GM23338 (cell line): ENCODE data around the gene AGPAT4. TPM values are rescaled to one million over a fixed set of nuclear protein-coding genes. Genes with fewer than 3 reads are reported as not detected.
A peak's percentile ranks its signal among the peaks of the same experiment; 100 is the strongest.

Source experiments
- ATAC-seq: fragments of 200-7000 bp; cut with Tn5 transposase; 3 replicates; pipeline ENCODE4 v1.9.1; 2020
- DNase-seq: peaks from one replicate; pipeline ENCODE4 v3.0.0-alpha.2; 2015; ENCODE audit warnings: low spot score
- H2AFZ ChIP-seq: fragments of 200-600 bp; sonication (generic); 2 replicates; pipeline ENCODE4 v1.8.0; 2016; ENCODE audit warnings: antibody characterized with exemption, mild to moderate bottlenecking, moderate library complexity
- H3F3A ChIP-seq: fragments of 200-600 bp; sonication (generic); replicated peaks from 2 replicates; pipeline ENCODE4 v1.8.0; 2017; ENCODE audit warnings: antibody characterized with exemption, mixed run types, low read depth
- H3K27ac ChIP-seq: fragments of 200-600 bp; sonication (generic); 2 replicates; pipeline ENCODE4 v1.6.1; 2016; ENCODE audit warnings: low read depth
- H3K27me3 ChIP-seq: fragments of 200-600 bp; sonication (generic); 2 replicates; pipeline ENCODE4 v1.8.0; 2016; ENCODE audit warnings: mild to moderate bottlenecking, mixed run types, moderate library complexity; ENCODE audit not compliant: insufficient read depth
- H3K36me3 ChIP-seq: fragments of 200-600 bp; sonication (generic); 2 replicates; pipeline ENCODE4 v1.8.0; 2016; ENCODE audit warnings: mild to moderate bottlenecking; ENCODE audit not compliant: insufficient read depth
- H3K4me1 ChIP-seq: fragments of 200-600 bp; sonication (generic); 2 replicates; pipeline ENCODE4 v1.8.0; 2016; ENCODE audit warnings: mild to moderate bottlenecking, moderate library complexity; ENCODE audit not compliant: insufficient read depth
- H3K4me2 ChIP-seq: fragments of 200-600 bp; sonication (generic); 2 replicates; pipeline ENCODE4 v1.7.1; 2017; ENCODE audit warnings: mixed run types
- H3K4me3 ChIP-seq: fragments of 200-600 bp; sonication (generic); 2 replicates; pipeline ENCODE4 v1.6.1; 2016; ENCODE audit warnings: mixed run types
- H3K79me2 ChIP-seq: fragments of 200-600 bp; sonication (generic); replicated peaks from 2 replicates; pipeline ENCODE4 v1.8.0; 2017; ENCODE audit warnings: mild to moderate bottlenecking; ENCODE audit not compliant: insufficient read depth
- H3K9me2 ChIP-seq: fragments of 200-600 bp; sonication (generic); 2 replicates; pipeline ENCODE4 v1.8.0; 2017; ENCODE audit not compliant: insufficient read depth
- H4K20me1 ChIP-seq: fragments of 200-600 bp; sonication (generic); replicated peaks from 2 replicates; pipeline ENCODE4 v1.8.0; 2017; ENCODE audit warnings: mild to moderate bottlenecking; ENCODE audit not compliant: insufficient read depth
- H3K27ac Mint-ChIP-seq: 2 replicates; pipeline ENCODE4 v1.8.0; 2020; ENCODE audit warnings: inconsistent platforms, mild to moderate bottlenecking, moderate library complexity, mixed read lengths
- H3K27me3 Mint-ChIP-seq: 3 replicates; pipeline ENCODE4 v1.8.0; 2022; ENCODE audit warnings: low read depth, mild to moderate bottlenecking, moderate library complexity, mixed read lengths, inconsistent platforms; ENCODE audit not compliant: insufficient read depth, poor library complexity
- H3K36me3 Mint-ChIP-seq: 3 replicates; pipeline ENCODE4 v1.8.0; 2021; ENCODE audit warnings: low read depth, mild to moderate bottlenecking, inconsistent platforms, moderate library complexity, mixed read lengths
- H3K4me1 Mint-ChIP-seq: 3 replicates; pipeline ENCODE4 v1.8.0; 2020; ENCODE audit warnings: mild to moderate bottlenecking, inconsistent platforms, mixed read lengths
- H3K4me3 Mint-ChIP-seq: 3 replicates; pipeline ENCODE4 v1.8.0; 2021; ENCODE audit warnings: moderate library complexity, mild to moderate bottlenecking, inconsistent platforms, mixed read lengths
- H3K9me3 Mint-ChIP-seq: 3 replicates; pipeline ENCODE4 v1.8.0; 2020; ENCODE audit warnings: moderate library complexity, mild to moderate bottlenecking, inconsistent platforms, mixed read lengths
- CREB1 ChIP-seq: fragments of 250-450 bp; sonication (Bioruptor Pico); IDR thresholded peaks from 2 replicates; pipeline ENCODE4 v1.5.0; 2020; ENCODE audit warnings: low read depth, mild to moderate bottlenecking, moderate library complexity
- EZH2 ChIP-seq: fragments of 200-600 bp; sonication (generic); IDR thresholded peaks from one replicate; pipeline ENCODE4 v1.8.0; 2017; ENCODE audit warnings: antibody characterized with exemption, mild to moderate bottlenecking, low read depth; ENCODE audit not compliant: unreplicated experiment
- EZH2phosphoT487 ChIP-seq: fragments of 200-600 bp; sonication (generic); IDR thresholded peaks from one replicate; pipeline ENCODE4 v1.8.1; 2018; ENCODE audit warnings: antibody characterized with exemption; ENCODE audit not compliant: unreplicated experiment
- JUNB ChIP-seq: IDR thresholded peaks from one replicate; pipeline ENCODE4 v1.6.1; 2016; ENCODE audit warnings: antibody characterized with exemption; ENCODE audit not compliant: unreplicated experiment
- NANOG ChIP-seq: IDR thresholded peaks from 2 replicates; pipeline ENCODE4 v1.6.1; 2016; ENCODE audit warnings: antibody characterized with exemption, borderline replicate concordance
- POLR2AphosphoS5 ChIP-seq: IDR thresholded peaks from 2 replicates; pipeline ENCODE4 v1.6.1; 2016; ENCODE audit warnings: antibody characterized with exemption, low read depth
- STAT1 ChIP-seq: IDR thresholded peaks from one replicate; pipeline ENCODE4 v1.6.1; 2016; ENCODE audit warnings: antibody characterized with exemption; ENCODE audit not compliant: unreplicated experiment
- ZNF114 ChIP-seq: fragments of 250-450 bp; sonication (Bioruptor Pico); IDR thresholded peaks from 2 replicates; pipeline ENCODE4 v1.5.0; 2020; ENCODE audit warnings: mild to moderate bottlenecking, moderate library complexity
- ZNF331 ChIP-seq: fragments of 250-450 bp; sonication (Bioruptor Pico); IDR thresholded peaks from 2 replicates; pipeline ENCODE4 v1.5.0; 2020; ENCODE audit warnings: low read depth, mild to moderate bottlenecking, moderate library complexity
- polyA plus RNA-seq: library from polyadenylated mRNA; unstranded; fragments of >200 nt; fragmentation: Nextera tagmentation; extraction: Ambion mirVana; gene quantifications from 2 replicates; pipeline ENCODE4 v1.2.1, GENCODE V29; 2016
- total RNA-seq: library from RNA; depleted of rRNA; stranded (reverse); fragments of >200 nt; shearing (Covaris generic); gene quantifications from 2 replicates; pipeline ENCODE4 v1.2.3, GENCODE V29; 2014
- TF ChIP-seq, protein P1 (sequence below): fragments of 250-450 bp; sonication (Bioruptor Pico); IDR thresholded peaks from 2 replicates; pipeline ENCODE4 v1.5.0; 2020; ENCODE audit warnings: mild to moderate bottlenecking, moderate library complexity
- TF ChIP-seq, protein P2 (sequence below): IDR thresholded peaks from one replicate; pipeline ENCODE4 v1.6.1; 2018; ENCODE audit warnings: antibody characterized with exemption; ENCODE audit not compliant: unreplicated experiment
- TF ChIP-seq, protein P3 (sequence below), 2 experiments: fragments of 200-600 bp in 1 of 2; sonication (generic) in 1 of 2; conservative IDR thresholded peaks; 2 replicates each; pipeline versions ENCODE4 v1.5.1 to v1.6.1; 2016 to 2017; ENCODE audit warnings: antibody characterized with exemption in 2 of 2, low read depth in 2 of 2, mild to moderate bottlenecking in 2 of 2, moderate library complexity in 1 of 2
- TF ChIP-seq, protein P4 (sequence below): IDR thresholded peaks from 2 replicates; pipeline ENCODE4 v1.6.1; 2016; ENCODE audit warnings: antibody characterized with exemption

Gene AGPAT4
- total and polyA plus RNA-seq, 2 experiments from 2014 or later: 8.9 to 19.3 TPM

DNA sequence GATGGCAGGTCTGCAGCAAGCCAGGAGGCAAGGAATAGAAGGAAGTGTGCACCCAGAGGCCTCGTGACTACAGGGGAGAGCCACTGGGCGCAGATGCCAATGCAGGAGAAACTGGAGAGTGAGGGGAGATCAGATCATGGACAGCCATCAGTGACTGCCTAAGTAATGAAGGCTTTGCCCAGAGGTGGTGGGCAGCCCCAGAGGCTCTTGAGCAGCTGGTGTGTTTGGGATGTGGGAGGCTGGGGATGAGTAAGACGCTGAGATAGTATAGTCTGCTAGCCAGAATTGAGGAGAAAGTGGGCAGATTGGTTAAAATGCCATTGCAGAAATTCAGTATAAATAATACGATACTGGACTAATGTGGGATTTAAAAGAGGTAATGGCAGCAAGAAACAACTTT is 170.4 kb downstream of the AGPAT4 start:
- H3K36me3 Mint-ChIP-seq: peaks cover 51% of the 10 kb centered on the region
- H3K27ac ChIP-seq: no peak overlapping the region
- H3K4me3 Mint-ChIP-seq: no peak overlapping the region
- no peaks in the 10 kb centered on the region for H3F3A ChIP-seq
- H3K36me3 ChIP-seq: peaks cover 19% of the 10 kb centered on the region
- H3K4me2 ChIP-seq: no peak overlapping the region
- H4K20me1 ChIP-seq: no peaks in the 10 kb centered on the region; the same call in 1 of the 2 replicates
- 0 out of 2 replicates have a peak overlapping the region, but pooled peaks have one; percentile 8 for H3K27ac Mint-ChIP-seq
- no peaks in the 10 kb centered on the region for H3K4me1 ChIP-seq
- TF ChIP-seq, protein P1, sequence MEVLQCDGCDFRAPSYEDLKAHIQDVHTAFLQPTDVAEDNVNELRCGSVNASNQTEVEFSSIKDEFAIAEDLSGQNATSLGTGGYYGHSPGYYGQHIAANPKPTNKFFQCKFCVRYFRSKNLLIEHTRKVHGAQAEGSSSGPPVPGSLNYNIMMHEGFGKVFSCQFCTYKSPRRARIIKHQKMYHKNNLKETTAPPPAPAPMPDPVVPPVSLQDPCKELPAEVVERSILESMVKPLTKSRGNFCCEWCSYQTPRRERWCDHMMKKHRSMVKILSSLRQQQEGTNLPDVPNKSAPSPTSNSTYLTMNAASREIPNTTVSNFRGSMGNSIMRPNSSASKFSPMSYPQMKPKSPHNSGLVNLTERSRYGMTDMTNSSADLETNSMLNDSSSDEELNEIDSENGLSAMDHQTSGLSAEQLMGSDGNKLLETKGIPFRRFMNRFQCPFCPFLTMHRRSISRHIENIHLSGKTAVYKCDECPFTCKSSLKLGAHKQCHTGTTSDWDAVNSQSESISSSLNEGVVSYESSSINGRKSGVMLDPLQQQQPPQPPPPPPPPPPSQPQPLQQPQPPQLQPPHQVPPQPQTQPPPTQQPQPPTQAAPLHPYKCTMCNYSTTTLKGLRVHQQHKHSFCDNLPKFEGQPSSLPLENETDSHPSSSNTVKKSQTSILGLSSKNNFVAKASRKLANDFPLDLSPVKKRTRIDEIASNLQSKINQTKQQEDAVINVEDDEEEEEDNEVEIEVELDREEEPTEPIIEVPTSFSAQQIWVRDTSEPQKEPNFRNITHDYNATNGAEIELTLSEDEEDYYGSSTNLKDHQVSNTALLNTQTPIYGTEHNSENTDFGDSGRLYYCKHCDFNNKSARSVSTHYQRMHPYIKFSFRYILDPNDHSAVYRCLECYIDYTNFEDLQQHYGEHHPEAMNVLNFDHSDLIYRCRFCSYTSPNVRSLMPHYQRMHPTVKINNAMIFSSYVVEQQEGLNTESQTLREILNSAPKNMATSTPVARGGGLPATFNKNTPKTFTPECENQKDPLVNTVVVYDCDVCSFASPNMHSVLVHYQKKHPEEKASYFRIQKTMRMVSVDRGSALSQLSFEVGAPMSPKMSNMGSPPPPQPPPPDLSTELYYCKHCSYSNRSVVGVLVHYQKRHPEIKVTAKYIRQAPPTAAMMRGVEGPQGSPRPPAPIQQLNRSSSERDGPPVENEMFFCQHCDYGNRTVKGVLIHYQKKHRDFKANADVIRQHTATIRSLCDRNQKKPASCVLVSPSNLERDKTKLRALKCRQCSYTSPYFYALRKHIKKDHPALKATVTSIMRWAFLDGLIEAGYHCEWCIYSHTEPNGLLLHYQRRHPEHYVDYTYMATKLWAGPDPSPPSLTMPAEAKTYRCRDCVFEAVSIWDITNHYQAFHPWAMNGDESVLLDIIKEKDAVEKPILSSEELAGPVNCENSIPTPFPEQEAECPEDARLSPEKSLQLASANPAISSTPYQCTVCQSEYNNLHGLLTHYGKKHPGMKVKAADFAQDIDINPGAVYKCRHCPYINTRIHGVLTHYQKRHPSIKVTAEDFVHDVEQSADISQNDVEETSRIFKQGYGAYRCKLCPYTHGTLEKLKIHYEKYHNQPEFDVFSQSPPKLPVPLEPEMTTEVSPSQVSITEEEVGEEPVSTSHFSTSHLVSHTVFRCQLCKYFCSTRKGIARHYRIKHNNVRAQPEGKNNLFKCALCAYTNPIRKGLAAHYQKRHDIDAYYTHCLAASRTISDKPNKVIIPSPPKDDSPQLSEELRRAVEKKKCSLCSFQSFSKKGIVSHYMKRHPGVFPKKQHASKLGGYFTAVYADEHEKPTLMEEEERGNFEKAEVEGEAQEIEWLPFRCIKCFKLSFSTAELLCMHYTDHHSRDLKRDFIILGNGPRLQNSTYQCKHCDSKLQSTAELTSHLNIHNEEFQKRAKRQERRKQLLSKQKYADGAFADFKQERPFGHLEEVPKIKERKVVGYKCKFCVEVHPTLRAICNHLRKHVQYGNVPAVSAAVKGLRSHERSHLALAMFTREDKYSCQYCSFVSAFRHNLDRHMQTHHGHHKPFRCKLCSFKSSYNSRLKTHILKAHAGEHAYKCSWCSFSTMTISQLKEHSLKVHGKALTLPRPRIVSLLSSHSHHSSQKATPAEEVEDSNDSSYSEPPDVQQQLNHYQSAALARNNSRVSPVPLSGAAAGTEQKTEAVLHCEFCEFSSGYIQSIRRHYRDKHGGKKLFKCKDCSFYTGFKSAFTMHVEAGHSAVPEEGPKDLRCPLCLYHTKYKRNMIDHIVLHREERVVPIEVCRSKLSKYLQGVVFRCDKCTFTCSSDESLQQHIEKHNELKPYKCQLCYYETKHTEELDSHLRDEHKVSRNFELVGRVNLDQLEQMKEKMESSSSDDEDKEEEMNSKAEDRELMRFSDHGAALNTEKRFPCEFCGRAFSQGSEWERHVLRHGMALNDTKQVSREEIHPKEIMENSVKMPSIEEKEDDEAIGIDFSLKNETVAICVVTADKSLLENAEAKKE: no peak
- TF ChIP-seq ZNF114 (CRISPR knock-in tag): no peak
- TF ChIP-seq, protein P2, sequence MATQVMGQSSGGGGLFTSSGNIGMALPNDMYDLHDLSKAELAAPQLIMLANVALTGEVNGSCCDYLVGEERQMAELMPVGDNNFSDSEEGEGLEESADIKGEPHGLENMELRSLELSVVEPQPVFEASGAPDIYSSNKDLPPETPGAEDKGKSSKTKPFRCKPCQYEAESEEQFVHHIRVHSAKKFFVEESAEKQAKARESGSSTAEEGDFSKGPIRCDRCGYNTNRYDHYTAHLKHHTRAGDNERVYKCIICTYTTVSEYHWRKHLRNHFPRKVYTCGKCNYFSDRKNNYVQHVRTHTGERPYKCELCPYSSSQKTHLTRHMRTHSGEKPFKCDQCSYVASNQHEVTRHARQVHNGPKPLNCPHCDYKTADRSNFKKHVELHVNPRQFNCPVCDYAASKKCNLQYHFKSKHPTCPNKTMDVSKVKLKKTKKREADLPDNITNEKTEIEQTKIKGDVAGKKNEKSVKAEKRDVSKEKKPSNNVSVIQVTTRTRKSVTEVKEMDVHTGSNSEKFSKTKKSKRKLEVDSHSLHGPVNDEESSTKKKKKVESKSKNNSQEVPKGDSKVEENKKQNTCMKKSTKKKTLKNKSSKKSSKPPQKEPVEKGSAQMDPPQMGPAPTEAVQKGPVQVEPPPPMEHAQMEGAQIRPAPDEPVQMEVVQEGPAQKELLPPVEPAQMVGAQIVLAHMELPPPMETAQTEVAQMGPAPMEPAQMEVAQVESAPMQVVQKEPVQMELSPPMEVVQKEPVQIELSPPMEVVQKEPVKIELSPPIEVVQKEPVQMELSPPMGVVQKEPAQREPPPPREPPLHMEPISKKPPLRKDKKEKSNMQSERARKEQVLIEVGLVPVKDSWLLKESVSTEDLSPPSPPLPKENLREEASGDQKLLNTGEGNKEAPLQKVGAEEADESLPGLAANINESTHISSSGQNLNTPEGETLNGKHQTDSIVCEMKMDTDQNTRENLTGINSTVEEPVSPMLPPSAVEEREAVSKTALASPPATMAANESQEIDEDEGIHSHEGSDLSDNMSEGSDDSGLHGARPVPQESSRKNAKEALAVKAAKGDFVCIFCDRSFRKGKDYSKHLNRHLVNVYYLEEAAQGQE: no peak
- no peak for TF ChIP-seq EZH2phosphoT487
- TF ChIP-seq ZNF331 (CRISPR knock-in tag): no peak
- no peak for TF ChIP-seq POLR2AphosphoS5
- no peak for TF ChIP-seq NANOG
- TF ChIP-seq, protein P3, sequence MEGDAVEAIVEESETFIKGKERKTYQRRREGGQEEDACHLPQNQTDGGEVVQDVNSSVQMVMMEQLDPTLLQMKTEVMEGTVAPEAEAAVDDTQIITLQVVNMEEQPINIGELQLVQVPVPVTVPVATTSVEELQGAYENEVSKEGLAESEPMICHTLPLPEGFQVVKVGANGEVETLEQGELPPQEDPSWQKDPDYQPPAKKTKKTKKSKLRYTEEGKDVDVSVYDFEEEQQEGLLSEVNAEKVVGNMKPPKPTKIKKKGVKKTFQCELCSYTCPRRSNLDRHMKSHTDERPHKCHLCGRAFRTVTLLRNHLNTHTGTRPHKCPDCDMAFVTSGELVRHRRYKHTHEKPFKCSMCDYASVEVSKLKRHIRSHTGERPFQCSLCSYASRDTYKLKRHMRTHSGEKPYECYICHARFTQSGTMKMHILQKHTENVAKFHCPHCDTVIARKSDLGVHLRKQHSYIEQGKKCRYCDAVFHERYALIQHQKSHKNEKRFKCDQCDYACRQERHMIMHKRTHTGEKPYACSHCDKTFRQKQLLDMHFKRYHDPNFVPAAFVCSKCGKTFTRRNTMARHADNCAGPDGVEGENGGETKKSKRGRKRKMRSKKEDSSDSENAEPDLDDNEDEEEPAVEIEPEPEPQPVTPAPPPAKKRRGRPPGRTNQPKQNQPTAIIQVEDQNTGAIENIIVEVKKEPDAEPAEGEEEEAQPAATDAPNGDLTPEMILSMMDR (conservative IDR thresholded peaks at IDR 0.05; ENCODE audit: low read depth in 2 of 2): no peak
- no peak for TF ChIP-seq EZH2
- TF ChIP-seq, protein P4, sequence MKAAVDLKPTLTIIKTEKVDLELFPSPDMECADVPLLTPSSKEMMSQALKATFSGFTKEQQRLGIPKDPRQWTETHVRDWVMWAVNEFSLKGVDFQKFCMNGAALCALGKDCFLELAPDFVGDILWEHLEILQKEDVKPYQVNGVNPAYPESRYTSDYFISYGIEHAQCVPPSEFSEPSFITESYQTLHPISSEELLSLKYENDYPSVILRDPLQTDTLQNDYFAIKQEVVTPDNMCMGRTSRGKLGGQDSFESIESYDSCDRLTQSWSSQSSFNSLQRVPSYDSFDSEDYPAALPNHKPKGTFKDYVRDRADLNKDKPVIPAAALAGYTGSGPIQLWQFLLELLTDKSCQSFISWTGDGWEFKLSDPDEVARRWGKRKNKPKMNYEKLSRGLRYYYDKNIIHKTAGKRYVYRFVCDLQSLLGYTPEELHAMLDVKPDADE: no peak
- no peak for TF ChIP-seq JUNB
- TF ChIP-seq CREB1 (CRISPR knock-in tag): no peak
- no peak for TF ChIP-seq STAT1
- no peaks in the 10 kb centered on the region for H3K27me3 ChIP-seq
- no peaks in the 10 kb centered on the region for H3K9me2 ChIP-seq
- no peaks in the 10 kb centered on the region for H3K9me3 Mint-ChIP-seq
- DNase-seq (no peak), ATAC-seq (no peak)
- H3K27me3 Mint-ChIP-seq: peaks cover 4% of the 10 kb centered on the region
- no peaks in the 10 kb centered on the region for H3K79me2 ChIP-seq
- H3K4me1 Mint-ChIP-seq: no peaks in the 10 kb centered on the region
- H3K4me3 ChIP-seq: no peak overlapping the region
- H2AFZ ChIP-seq: no peak overlapping the region
